Colonic mucosa (tissue), 4 donors: ENCODE results near the gene KMT5C. TPM values are rescaled to one million over a fixed set of nuclear protein-coding genes. Genes with fewer than 3 reads are reported as not detected.

Experiments
- DNase-seq: peaks from one replicate; pipeline ENCODE4 v3.0.0-alpha.2; 2020
- H3K27ac ChIP-seq: fragments of 200-600 bp; one replicate; pipeline ENCODE4 v1.8.0; 2021
- H3K27me3 ChIP-seq: fragments of 200-600 bp; one replicate; pipeline ENCODE4 v1.8.0; 2021
- H3K36me3 ChIP-seq: fragments of 200-600 bp; one replicate; pipeline ENCODE4 v1.8.0; 2021
- H3K4me1 ChIP-seq: fragments of 200-600 bp; one replicate; pipeline ENCODE4 v1.8.0; 2021; ENCODE audit warnings: mild to moderate bottlenecking
- H3K4me3 ChIP-seq: fragments of 200-600 bp; one replicate; pipeline ENCODE4 v1.8.0; 2021
- H3K9ac ChIP-seq, 2 donors: one replicate each; pipeline ENCODE4 v1.7.0; 2013; ENCODE audit warnings: control low read depth in 2 of 2, low read depth in 2 of 2, low read length in 2 of 2
- H3K9me3 ChIP-seq: fragments of 200-600 bp; one replicate; pipeline ENCODE4 v1.8.0; 2021
- CTCF ChIP-seq: fragments of 200-600 bp; IDR thresholded peaks from one replicate; pipeline ENCODE4 v1.8.0; 2022; ENCODE audit warnings: antibody characterized with exemption, mild to moderate bottlenecking
- intact Hi-C: fragments of 100-400 bp; cut with DNase I; formaldehyde crosslinking; loops from one replicate; pipeline ENCODE4 v1.14.1; 2022
- total RNA-seq, 2 donors: library from RNA; stranded (reverse); fragmentation: NEBNext Ultra II Directional in 1 of 2; extraction: Animal tissue kit (Norgen Biotek cat#: 25700) in 1 of 2; gene quantifications; one replicate each; pipeline ENCODE4 v1.2.1, GENCODE V29; 2021
- donor health status: healthy.
- donor health status: DM: no; HTN: no; CAD: no.
- donor health status: DM: no; HTN: no; CAD: no.

The KMT5C gene
- total RNA-seq, 2 donors from 2014 or later = 14.9 to 24.9 TPM

- Histone ChIP-seq H3K36me3 (no peaks in the 10 kb centered on the region), H3K27me3 (peaks cover 53% of the 10 kb centered on the region), H3K4me3 (no peak overlapping the region), H3K4me1 (peaks cover 4% of the 10 kb centered on the region), H3K27ac (no peak overlapping the region), H3K9me3 (no peaks in the 10 kb centered on the region), H3K9ac (no peak overlapping the region)
- no peak for DNase-seq
- no peak for TF ChIP-seq CTCF
- intact Hi-C loops = no loop called here
These were observed 32.8 kb downstream of the KMT5C start for GRCh38 chr19:55372316-55373081.

DNA sequence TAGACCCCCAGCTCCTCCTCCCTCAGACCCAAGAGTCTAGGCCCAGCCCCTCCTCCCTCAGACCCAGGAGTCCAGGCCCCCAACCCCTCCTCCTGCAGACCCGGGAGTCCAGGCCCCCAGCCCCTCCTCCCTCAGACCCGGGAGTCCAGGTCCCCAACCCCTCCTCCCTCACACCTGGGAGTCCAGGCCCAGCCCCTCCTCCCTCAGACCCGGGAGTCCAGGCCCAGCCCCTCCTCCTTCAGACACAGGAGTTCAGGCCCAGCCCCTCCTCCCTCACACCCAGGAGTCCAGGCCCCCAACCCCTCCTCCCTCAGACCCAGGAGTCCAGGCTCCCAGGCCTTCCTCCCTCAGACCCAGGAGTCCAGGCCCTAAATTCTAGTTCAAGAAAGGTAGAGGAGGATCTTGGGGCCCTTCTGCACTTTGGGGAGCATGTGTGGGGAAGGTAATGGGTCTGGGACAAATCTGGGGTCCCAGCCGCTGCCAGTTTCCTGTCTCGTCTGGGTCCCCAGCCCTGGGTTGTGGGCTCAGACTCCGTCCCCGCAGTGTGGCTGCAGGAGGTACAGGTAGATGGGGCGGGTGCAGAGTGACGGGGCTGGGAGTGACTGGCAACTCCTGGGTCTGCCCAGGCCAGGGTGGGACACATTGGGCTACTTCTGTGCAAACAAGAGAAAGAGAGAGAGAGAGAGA, 33.8 kb downstream of the KMT5C start:
- no peak for DNase-seq
- no peak for TF ChIP-seq CTCF
- Histone ChIP-seq H3K4me1 (peaks cover 4% of the 10 kb centered on the region), H3K27ac (no peak overlapping the region), H3K36me3 (no peaks in the 10 kb centered on the region), H3K9ac (no peak overlapping the region), H3K4me3 (no peak overlapping the region), H3K27me3 (peaks cover 48% of the 10 kb centered on the region), H3K9me3 (no peaks in the 10 kb centered on the region)
- intact Hi-C loops = no loop called here

DNA sequence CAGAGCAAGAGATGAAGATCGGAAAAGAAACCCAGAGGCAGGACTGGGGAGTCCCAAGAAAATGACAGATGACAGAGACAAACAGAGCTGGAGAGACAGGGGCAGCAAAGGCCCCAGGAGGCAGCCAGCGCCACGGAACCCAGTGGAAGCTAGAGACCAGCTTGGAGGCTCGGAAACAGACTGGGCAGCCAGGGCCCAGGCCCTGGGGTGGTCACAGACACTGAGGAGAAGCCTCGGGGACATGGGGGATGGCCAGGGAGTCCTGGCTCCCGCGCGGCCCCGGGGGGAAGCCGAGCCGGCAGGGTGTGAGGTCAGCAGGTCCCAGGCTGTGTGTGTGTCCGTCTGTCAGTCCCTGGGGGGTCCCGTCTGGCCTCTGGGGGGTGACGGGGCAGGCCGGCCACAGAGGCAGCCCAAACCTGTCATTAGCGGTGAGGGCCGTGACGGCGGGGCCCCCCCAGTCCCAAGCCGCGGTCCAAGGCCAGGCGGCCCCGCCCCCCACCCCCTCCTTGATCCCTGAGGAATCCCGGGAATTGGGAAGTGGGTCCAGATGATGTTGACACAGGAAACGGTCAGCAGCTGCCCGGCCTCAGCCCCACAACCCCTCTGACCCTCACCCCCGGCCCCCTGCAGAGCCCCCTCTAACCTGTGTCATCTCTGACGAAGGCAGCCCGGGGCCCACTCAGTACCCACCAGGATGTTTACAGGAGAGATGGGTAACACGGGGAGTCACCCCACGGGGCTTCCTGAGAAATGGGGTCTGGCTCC, 34.5 kb downstream of the KMT5C start:
- no peak overlapping the region for H3K9ac ChIP-seq
- DNase-seq = no peak
- H3K27ac ChIP-seq = no peak overlapping the region
- no peak overlapping the region for H3K4me3 ChIP-seq
- peaks cover 41% of the 10 kb centered on the region for H3K27me3 ChIP-seq
- intact Hi-C loops = no loop called here
- H3K4me1 ChIP-seq = peaks cover 1% of the 10 kb centered on the region
- H3K9me3 ChIP-seq = no peaks in the 10 kb centered on the region
- H3K36me3 ChIP-seq = no peaks in the 10 kb centered on the region
- TF ChIP-seq CTCF = no peak

DNA sequence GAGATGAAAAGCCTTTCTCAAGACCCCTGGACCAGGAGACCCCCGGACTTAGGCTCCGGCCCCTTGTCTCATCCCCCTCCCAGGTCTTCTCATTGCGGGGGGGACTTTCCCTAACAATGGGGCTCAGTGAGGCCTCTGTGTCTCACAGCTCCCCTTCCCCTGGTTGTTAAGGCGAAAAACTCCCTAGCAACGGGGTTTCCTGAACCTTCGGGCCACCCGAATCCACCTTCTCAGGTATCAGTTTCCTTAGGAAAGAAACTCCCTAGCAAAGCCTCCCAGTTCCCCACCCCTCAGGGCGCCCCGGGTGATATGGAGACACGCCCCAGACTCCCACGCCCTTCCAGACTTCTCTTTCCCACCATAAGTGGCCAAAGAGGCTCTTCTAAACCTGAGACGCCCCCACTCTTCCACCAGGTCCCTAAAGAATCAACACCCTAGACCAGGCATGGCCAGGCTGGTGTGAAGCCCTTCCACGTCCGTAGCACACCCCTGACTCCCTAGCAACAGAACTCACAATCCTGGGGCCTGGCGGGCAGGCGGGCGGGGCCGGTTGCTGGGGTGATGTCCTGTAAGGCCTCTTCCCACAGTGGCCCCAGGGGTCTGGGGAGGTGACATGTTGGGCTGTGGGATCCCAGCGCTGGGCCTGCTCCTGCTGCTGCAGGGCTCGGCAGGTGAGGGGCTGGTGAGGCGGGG, 36.7 kb downstream of the KMT5C start, which contains the start of gene TMEM190:
Gene TMEM190, plus strand, starts transcription at position 586 of the 693 bp plus-strand sequence. Its CDS starts 28 bp downstream, at position 614.
- H3K36me3 ChIP-seq = no peaks in the 10 kb centered on the region
- no peak for DNase-seq
- no peak for TF ChIP-seq CTCF
- no peaks in the 10 kb centered on the region for H3K4me1 ChIP-seq
- no peak within 1 kb of the TSS for H3K27ac ChIP-seq
- H3K27me3 ChIP-seq = peaks cover 21% of the 10 kb centered on the region
- no peak within 1 kb of the TSS for H3K9ac ChIP-seq
- no peaks in the 10 kb centered on the region for H3K9me3 ChIP-seq
- H3K4me3 ChIP-seq = no peak within 1 kb of the TSS
- intact Hi-C loops = no loop called here
